Skin epidermis (tissue), 12 donors: ENCODE measurements around the gene FGF1.

ENCODE experiments used
- H3K27ac ChIP-seq, 21 experiments: fragments of 200-600 bp; sonication (generic) in 11 of 21; one replicate each; pipeline ENCODE4 v1.5.0; 2020; ENCODE audit warnings: mild to moderate bottlenecking in 3 of 21, inconsistent platforms in 2 of 21, moderate library complexity in 2 of 21
- H3K4me3 ChIP-seq, 7 experiments: fragments of 200-600 bp; sonication (generic) in 2 of 7; one replicate each; pipeline ENCODE4 v1.5.0; 2020; ENCODE audit warnings: inconsistent platforms in 2 of 7, mild to moderate bottlenecking in 2 of 7, moderate library complexity in 1 of 7

FGF1 gene

DNA sequence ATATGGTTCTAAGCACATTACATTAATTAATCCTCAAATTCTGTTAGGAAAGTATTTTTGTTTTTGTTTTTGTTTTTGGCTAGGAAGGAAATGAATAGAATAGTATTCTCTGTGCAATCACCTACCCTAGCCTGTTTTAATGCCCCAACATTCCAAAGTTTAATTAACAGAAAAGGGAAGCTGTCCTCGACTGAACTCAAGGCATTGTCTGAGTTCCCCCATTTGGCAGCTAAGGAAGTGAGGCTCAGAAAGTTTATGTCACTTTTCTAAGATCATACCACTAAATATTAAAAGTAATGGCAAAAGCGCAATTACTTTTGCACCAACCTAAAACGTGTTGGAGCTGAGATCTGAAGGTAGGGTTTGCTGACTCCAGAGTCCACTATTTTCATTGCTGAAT lies 59.8 kb downstream of the FGF1 start:
- H3K27ac ChIP-seq: no peak overlapping the region
- no peak overlapping the region for H3K4me3 ChIP-seq

DNA sequence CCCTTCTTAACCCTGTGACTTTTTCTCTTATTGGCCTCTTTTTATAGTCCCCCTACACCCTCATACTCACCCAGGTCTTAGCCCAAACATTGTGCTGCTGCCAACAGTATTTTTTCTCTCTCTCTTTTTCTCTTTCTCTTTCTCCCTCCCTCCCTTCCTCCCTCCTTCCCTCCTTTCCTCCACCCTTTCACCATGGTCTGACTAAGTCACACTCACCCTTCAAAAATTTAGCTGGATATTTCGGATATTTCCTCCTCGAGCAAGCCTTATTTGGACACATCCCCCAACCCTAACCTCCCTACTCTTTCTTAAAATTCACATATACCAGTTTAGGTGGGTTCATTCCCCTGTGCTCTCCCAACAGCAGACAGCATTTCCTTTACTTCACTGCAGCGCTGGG lies 64.7 kb downstream of the FGF1 start:
- H3K27ac ChIP-seq: peak overlapping the region in 2 of 21 experiments; percentile 58 to 72
- H3K4me3 ChIP-seq: no peak overlapping the region

DNA sequence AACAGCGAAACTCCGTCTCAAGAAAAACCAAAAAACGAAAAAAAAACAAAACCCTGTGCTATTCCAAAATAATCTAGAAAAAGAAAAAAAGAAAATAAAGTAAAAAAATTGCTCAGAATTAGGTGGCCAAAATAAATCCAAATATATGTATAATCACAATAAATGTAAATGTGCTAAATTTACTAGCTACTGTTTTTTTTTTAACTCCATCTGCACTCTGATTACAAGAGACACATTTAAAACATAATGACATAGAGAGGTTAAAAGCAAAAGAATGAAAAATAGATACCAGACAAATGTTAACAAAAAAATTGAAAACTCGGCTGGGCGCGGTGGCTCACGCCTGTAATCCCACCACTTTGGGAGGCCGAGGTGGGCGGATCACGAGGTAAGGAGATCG lies 66.1 kb downstream of the FGF1 start:
- H3K4me3 ChIP-seq: no peak overlapping the region
- H3K27ac ChIP-seq: no peak overlapping the region

DNA sequence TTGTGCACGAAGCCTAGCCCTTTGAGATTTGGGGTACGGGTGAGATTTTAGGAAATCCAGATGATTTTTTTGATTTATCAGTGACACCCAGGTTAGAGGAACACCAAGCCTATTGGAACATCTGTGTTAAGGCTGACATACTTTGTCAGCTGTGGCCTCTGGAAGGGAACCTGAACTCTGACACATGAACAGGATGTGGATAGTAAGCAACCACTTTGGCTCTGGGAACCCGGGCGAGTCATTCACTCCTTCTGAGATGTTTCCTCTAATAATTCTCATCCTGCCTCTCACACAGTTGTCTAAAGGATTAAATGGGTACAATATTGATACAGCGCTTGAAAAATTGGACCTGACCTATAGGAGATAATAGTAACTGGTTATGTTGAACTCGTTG lies 67.8 kb downstream of the FGF1 start:
- Histone ChIP-seq H3K4me3 (no peak overlapping the region), H3K27ac (no peak overlapping the region)

DNA sequence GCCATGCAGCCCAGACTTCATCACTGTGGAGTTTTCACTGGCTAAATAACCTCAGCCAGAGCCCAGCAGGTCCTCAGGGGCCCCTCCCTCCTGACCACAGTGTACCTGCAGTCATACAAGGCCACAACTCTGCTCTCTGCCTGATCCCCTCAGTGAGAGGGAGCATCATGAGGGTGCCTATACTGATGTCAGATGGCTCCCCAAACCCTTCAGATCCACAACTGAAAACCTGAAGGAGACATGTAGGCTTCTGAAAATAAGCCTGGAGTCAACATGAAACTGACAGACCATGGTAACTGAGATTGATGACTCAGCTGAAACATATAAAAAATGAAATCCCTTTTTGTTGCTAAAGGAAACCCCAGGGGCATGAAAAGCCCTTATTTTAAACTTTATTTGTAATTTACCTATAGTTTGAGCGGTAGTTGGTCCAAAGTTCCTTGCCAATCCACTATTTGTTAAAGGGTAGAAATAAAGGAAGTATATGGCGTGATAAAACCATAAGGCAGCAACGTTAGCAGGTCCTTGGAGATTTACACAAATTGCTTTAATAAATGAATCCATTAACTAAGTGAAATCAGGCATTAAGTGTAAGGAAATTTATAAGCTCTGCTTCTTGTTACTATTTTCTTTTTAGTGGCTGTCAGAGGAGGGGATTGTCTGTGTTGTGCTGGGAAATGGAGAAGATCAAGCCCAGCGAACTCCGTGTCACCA lies 68.3 kb downstream of the FGF1 start:
- H3K27ac ChIP-seq: no peak overlapping the region
- no peak overlapping the region for H3K4me3 ChIP-seq

DNA sequence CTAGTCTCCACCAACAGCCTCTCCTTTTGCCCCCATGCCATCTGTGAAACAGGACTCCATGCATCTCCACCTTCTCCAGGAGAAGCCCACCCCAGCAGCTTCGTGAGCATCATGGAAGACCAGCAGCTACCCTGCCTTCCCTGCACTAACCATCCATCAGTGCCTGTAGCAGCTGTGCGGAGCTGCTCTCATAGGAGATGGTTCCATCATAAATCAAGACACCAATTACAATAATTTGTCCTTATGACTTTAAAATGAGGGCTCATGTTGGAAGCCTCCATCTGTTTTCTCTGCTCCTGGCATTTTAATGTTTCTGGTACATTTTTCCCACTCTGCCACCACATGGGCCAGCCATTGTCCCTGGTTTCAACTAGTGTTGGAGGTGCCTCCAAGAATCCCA lies 69.9 kb downstream of the FGF1 start:
- Histone ChIP-seq H3K27ac (no peak overlapping the region), H3K4me3 (no peak overlapping the region)

DNA sequence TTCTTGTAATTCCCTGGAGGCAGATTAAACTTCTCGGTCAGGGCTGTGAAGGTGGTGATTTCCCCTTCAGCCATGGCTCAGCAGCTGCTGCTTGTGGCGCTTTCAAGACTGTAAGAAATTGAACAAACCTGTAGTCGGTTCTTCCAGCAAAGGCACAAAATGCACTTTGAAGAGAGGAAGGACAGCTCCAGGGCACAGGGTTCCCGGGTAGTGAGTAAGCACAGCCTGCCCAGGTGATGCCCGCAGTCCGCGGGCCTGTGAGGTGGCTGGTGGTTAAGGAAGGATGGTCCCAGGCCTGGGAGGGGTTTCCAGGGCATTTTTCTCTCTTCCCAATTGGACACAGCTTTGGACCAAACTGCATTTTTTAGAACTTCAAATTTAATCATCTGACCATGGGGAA lies 71.8 kb downstream of the FGF1 start:
- Histone ChIP-seq H3K27ac (no peak overlapping the region), H3K4me3 (no peak overlapping the region)

DNA sequence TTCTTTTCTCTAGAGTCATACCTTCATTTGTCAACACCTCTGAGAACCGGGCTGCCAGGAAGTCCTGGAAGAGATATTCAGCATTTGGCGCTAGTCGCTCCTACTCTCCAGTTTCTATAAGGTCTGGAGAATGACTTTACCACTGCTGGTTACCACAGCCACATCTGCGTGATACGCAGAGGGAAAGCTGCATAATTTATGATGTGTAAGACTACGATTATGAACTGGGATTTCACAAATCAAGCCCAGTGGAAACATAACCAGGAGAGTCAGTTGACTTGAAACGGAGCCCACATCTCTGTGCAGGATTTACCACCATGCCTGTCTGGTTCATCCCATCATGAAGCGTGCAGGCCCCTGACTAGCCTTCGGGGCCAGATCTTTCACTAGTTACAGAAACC lies 72.6 kb downstream of the FGF1 start:
- Histone ChIP-seq H3K4me3 (no peak overlapping the region), H3K27ac (no peak overlapping the region)

DNA sequence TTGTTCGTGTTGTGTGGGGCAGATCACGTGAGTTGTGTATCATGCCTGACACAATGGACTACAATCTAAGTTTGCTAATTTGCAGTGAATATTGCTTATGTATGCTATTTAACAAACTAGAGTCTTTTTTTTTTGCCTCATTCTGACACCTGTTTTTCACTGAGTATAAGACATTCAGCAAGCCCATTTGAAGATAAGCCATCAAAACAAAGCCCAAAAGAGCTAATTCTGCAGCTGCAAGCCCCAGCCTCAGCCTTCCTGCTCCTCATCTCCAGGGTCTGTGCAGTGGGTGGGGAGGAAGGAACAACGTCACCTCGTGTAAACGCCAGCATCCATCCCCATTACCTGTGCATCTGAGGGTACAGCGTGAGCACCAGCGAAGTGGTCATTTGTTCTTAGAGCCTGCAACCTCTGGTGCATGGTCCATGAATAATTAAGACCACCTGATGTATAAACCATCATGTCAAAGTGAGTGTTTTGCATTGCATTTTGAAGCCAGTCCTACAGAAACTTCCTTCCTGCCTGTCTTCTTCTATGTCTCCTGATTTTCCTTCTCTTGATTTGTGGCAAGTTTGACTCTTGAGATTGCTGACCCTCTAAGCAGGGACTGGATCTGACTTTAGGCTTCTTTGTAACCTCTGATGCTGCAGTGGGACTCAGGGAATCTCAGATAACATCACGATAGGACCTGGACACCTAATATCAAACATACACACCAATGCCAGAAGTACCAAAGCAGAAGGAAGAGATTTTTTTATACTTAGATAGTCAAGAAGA lies 73.2 kb downstream of the FGF1 start:
- no peak overlapping the region for H3K27ac ChIP-seq
- no peak overlapping the region for H3K4me3 ChIP-seq

DNA sequence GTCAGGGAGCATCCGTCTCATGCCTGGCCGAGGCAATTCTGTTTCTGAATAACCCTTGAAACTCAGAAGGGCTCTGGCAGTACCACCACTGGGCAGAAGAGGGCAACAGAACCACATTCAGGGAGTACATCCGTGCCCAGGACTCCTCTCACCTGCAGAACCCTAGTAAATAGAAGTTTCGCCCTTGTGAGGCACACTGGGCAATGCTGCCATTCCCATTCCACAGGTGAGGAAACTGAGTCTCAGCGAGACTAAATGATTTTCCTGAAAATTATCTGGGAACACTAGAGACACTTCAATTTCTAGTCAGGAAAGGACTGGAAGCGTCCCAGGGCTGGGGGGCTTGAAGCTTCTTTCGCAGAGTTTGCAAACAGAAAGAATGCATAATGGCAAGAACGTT lies 74.7 kb downstream of the FGF1 start:
- Histone ChIP-seq H3K27ac (no peak overlapping the region), H3K4me3 (no peak overlapping the region)

DNA sequence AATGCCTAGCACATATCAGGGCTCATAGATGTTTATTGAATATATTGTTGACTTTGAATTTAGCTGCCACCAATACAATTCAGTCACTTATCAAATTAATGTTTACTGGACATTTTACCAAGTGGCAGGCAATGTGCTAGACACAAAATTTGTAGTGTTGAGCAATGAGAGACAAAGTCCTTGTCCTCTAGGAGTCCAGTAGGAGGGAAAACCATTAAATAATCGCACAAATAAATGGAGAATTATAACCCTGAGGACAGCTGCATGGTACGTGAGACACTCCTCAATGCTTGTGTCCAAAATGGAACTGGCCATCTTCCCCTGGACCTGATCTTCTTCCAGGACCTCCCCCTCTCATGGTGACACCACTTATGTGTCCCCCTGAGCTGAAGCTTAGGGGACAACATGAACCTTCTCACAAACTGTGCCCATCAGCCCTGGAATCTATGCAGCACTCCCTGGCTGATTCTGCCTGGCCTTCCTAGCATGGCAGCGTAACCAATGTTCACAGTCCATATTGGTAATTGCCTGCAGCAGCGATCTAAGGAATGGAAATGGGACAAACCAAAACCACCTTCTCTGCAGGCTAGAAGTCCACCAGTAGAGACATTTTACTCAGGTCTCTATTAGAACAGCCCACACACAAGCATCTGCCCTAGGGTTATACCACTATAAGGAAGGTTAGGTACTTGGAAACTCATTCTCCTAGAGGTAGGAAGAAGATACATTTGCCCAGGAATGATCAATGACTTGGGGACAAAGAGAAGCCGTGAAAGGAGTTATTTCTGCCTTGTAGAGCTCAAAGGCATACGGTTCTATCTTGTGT lies 75.5 kb downstream of the FGF1 start:
- H3K27ac ChIP-seq: no peak overlapping the region
- no peak overlapping the region for H3K4me3 ChIP-seq

DNA sequence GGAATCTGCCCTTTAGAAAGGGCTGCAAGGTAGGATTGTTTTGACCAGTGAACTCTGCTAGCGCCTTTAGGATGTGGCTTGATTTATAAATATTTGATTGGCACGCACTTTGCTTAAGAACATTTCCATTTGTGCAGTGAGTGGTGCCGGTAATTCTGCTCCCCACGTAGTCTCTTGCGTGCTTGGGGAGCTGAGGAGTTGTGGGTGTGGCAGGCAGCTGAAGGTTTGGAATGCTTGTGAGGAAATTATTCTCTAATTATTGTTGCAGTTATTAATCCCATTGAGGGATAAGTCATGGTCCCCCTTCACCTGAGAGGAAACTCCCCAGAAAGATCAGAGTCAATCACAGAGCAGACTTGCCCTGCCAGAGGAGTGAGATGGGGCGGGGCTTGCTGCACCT lies 76.7 kb downstream of the FGF1 start:
- Histone ChIP-seq H3K4me3 (no peak overlapping the region), H3K27ac (no peak overlapping the region)

DNA sequence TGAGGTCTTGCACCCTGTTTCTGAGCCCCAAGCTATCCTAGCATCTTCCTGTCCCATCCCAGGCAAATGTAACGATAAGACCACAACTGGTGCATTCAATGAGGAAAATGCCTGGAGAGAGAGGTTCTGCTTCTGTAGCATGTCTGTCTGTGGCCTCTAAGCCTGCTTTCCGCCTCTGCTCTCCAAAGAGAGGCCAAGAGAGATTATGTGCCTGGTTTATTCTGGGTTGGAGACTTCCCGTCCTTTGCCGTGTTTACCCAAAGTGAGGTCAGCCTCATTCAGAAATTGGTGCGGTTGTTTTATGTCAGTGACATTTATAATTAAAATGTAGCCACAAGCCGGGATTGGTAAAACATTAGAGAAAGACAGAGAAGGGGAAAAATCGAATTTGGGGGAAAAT lies 77.8 kb downstream of the FGF1 start:
- H3K4me3 ChIP-seq: no peak overlapping the region
- H3K27ac ChIP-seq: no peak overlapping the region

DNA sequence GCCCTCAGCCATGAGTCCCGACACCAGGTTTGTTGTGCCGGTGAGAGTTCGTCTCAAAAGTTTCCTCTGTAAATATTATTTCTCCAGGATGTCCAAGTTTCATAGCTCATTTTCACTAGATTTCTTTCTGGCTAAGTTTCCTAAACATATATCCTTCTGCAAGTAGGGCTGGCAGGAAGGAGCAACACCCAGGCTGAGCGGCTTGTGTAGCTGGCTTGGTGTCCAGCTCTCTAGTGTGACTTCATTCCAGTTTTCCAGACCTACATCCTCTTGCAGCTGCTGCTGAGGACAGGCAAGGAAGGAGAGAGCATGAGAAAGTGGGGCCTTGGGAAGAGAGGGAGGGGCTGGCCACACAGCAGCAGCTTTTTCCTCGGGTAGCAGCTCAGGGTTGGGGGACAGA lies 80.3 kb downstream of the FGF1 start:
- Histone ChIP-seq H3K4me3 (no peak overlapping the region), H3K27ac (no peak overlapping the region)

DNA sequence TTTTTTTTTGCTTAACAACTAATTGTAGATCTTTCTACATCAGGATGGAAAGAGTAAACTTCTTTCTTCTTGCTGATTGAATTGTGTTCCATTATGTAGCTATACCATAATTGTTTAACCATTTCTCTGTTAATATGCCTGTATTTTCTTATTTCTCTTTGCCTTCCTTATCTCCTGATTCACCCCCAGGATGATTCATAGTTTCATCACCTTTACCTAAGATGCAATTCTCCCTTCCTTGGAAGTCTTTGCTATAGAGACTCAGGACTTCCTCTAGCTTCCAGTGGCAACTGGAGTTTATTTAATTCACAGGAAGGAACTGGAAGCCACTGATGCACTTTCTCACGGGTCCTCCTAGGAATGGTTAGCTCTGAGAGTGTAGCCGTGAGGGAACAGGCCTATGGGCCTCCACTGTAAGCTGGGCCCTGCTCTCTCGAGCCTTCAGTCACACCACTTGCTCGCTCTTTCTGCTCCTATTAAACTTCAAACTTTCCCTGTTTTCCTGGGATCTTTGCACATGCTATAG lies 83.1 kb downstream of the FGF1 start:
- H3K27ac ChIP-seq: no peak overlapping the region

DNA sequence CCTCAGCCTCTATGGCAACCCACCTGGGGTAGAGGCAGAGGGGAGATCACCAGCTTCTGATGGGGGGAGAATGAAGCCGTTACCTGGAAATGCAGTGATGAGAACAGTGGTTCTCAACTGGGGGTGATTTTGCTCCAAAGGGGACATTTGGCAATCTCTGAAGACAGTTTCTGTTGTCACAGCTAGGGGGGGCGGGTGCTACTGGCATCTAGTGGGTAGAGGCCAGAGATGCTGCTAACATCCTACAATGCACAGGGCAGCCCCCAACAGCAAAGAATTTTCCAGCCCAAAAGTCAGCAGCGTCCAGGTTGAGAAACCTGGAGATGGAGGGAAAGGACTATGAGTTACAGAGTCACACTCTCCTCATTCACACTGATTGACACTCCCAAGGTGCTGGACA lies 84.5 kb downstream of the FGF1 start:
- H3K4me3 ChIP-seq: no peak overlapping the region
- peak overlapping the region in 2 of 21 experiments; percentile 31 to 34 for H3K27ac ChIP-seq

More for the DNA sequence above, 83.1 kb downstream of the FGF1 start:
- H3K4me3 ChIP-seq: no peak overlapping the region

DNA sequence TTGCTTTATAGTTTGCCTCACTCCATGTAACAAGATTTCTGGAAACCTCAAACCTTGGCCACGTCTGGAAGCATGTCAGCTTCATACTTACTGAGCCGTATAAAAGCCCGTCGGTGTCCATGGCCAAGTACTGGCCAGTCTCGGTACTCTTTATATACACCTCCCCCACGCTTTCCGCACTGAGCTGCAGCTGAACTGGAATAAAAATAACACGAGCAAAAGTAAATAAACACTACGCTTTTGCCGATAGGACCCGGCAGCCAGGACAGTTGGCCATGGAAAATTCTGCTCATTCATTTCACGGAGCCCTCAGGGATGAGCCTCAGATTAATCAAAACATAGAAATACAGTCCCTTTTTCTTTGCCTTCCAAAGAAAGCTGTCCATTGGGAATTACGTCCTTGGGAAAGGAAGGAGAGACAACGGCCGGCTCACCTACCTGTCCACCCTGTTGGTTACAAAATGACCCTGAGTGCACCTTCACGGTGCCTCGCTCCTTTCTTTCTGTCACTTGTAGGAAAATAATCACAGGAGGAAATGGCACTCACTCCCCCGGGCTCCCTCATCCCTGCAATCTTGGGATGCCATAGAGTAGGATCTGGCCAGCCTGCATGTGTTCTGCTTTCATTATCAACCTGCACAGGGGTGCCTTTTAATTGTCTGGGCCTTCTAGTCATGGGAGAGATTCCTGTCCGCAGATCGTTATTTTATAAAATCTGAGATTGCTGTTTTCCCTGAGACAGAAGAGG lies 85.1 kb downstream of the FGF1 start:
- peak overlapping the region in 3 of 21 experiments; percentile 5 to 34 (median 31) for H3K27ac ChIP-seq
- no peak overlapping the region for H3K4me3 ChIP-seq

DNA sequence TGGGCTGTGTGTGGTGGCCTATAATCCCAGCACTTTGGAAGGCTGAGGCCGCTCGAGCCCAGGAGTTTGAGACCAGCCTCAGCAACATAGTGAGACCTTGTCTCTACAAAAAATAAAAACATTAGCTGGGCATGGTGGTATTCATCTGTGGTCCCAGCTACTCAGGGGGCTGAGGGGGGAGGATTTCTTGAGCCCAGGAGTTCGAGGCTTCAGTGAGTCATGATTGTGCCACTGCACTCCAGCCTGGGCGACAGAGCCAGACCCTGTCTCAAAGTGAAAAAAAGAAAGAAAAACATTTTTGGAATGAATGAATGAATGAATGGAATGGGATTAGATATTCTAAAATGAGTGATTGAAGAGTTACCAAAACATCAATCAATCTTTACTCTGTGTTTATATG lies 85.8 kb downstream of the FGF1 start:
- Histone ChIP-seq H3K27ac (peak overlapping the region in 2 of 21 experiments; percentile 5 to 7), H3K4me3 (no peak overlapping the region)

DNA sequence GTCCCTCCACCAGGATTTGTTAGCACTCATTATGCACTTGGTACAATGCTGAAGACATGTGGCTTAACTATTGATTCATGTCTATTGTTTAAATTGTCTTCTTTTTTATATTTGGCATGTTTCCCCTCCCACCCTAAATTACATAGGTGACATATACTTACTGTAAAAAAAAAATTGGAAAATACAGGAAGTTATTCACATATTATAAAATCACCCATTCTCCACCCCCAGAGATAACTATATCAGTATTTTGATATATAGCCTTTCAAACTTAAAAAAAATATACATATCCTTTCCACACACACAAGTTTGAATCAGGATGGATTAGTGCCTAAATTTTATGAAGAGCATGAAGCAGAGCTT lies 87.6 kb downstream of the FGF1 start:
- H3K27ac ChIP-seq: no peak overlapping the region
- H3K4me3 ChIP-seq: no peak overlapping the region
